ENCODE data around the gene RPS6KA1.

GRCh38 chr1:26529405-26529654, 231 bp upstream of the RPS6KA1 start:
- no peak for TF ChIP-seq SUZ12 (IDR thresholded peaks at IDR 0.05; ENCODE audit: extremely low read depth, insufficient read depth, insufficient read length)
- TF ChIP-seq ZNF274 (IDR thresholded peaks at IDR 0.05; ENCODE audit: low read depth, low read length): no peak
